Pons (tissue), 1 donor: ENCODE results near the gene LGALS9C.
"Not testable (repeated sequence)": the region's sequence is repeated elsewhere in the genome, so short reads cannot be mapped to it uniquely, and the experiment has no call there.

ENCODE experiments used
- DNase-seq: peaks from one replicate; pipeline ENCODE4 v3.0.0-alpha.2; 2016; ENCODE audit warnings: low spot score

The LGALS9C gene

GRCh38 chr17:18530405-18530804 is 53.8 kb downstream of the LGALS9C start:
- not testable (repeated sequence) for DNase-seq

- not testable (repeated sequence) for DNase-seq
Observed at GRCh38 chr17:18542234-18542633, 65.6 kb downstream of the LGALS9C start.

- DNase-seq: not testable (repeated sequence)
Observed at GRCh38 chr17:18542907-18543306, 66.3 kb downstream of the LGALS9C start.
